ENCODE data around the gene VARS1. TPM values are rescaled to one million over a fixed set of nuclear protein-coding genes. Genes with fewer than 3 reads are reported as not detected.
A peak's percentile ranks its signal among the peaks of the same experiment; 100 is the strongest.

Gene VARS1
- total RNA-seq, 1 experiment from 2014 or later, result 38.0 TPM

DNA sequence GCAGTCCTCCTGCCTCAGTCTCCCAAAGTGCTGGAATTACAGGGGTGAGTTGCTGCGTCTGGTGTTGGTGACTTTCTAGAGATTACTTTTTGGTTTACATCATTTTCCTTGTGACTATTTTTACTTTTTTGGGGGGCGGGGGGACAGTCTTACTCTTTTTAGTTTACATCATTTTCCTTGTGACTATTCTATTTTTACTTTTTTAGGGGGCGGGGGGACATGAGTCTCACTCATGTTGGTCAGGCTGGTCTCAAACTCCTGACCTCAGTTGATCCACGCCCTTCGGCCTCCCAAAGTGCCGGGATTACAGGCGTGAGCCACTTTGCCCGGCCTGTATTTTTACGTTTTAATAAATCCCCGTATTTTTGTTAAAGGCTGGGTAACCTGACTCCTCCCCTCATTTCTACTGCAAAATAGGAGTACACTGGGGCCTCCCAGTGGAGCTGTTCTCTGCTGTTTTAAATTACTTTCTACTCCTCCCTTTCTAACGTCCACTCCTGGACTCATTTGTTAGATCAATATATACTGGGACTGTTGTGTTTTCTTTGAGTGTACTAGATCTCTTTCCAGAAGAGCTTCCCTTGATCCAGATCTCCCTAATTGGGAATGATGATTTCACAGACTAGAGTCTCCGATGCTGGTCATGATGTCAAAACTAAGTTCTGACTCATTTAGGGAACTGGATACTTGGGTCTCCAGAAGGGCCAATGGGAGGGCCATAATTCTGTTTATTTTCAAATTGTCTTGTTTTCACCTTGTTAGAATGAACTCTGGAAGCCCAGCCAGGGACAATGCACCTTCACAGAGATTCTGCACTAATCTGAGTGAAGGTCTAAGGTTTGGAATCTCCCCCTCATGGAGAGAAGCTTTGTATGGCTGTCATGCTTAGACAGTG, 41.2 kb upstream of the VARS1 start:
- Histone ChIP-seq H2AFZ (ENCODE audit: low read length) (no peak overlapping the region), H3K27me3 (ENCODE audit: low read length) (no peaks in the 10 kb centered on the region), H3K9ac (ENCODE audit: low read length) (peak overlapping the region; percentile 100), H3K9me2 (replicated peaks; ENCODE audit: insufficient read depth, low read length) (no peaks in the 10 kb centered on the region), H3K4me3 (ENCODE audit: low read length) (peak overlapping the region; percentile 99), H3K4me2 (ENCODE audit: low read depth, low read length, poor library complexity, severe bottlenecking) (peak overlapping the region; percentile 91), H3K27ac (ENCODE audit: low read length) (peak overlapping the region; percentile 94), H4K20me1 (ENCODE audit: insufficient read depth, low read depth, low read length) (peaks cover 26% of the 10 kb centered on the region; the same call in 1 of the 2 replicates), H3K9me3 (ENCODE audit: low read length) (no peaks in the 10 kb centered on the region), H3K79me2 (ENCODE audit: low read length) (peaks cover 43% of the 10 kb centered on the region), H3K36me3 (ENCODE audit: insufficient read depth, low read length) (peaks cover 49% of the 10 kb centered on the region), H3K4me1 (ENCODE audit: low read length) (peaks cover 44% of the 10 kb centered on the region)
- DNase-seq, result peak; percentile 62

DNA sequence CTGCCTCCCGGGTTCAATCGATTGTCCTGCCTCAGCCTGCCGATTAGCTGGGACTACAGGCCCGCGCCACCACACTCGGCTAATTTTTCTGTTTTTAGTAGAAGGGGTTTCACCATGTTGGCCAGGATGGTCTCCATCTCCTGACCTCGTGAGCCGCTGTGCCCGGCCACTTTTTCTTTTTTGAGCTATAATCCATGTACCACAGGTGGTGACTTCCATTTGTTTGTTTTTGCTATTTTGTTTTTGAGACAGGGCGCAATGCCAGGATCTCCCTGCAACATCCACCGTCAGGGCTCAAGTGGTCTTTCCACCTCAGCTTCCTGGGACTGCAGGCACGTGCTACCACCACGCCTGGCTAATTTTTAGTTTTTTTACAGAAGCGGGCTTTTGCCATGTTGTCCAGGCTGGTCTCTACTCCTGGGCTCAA, 40.5 kb upstream of the VARS1 start:
- Histone ChIP-seq H3K9ac (ENCODE audit: low read length) (peak overlapping the region; percentile 100), H3K27me3 (ENCODE audit: low read length) (no peaks in the 10 kb centered on the region), H3K9me2 (replicated peaks; ENCODE audit: insufficient read depth, low read length) (no peaks in the 10 kb centered on the region), H3K4me2 (ENCODE audit: low read depth, low read length, poor library complexity, severe bottlenecking) (peak overlapping the region; percentile 91), H3K27ac (ENCODE audit: low read length) (peak overlapping the region; percentile 94), H3K36me3 (ENCODE audit: insufficient read depth, low read length) (peaks cover 49% of the 10 kb centered on the region), H4K20me1 (ENCODE audit: insufficient read depth, low read depth, low read length) (peaks cover 26% of the 10 kb centered on the region; the same call in 1 of the 2 replicates), H3K4me3 (ENCODE audit: low read length) (peak overlapping the region; percentile 99), H2AFZ (ENCODE audit: low read length) (no peak overlapping the region), H3K79me2 (ENCODE audit: low read length) (peaks cover 50% of the 10 kb centered on the region), H3K9me3 (ENCODE audit: low read length) (no peaks in the 10 kb centered on the region), H3K4me1 (ENCODE audit: low read length) (peaks cover 51% of the 10 kb centered on the region)
- DNase-seq, result peak; percentile 58

- peak overlapping the region; percentile 99 for H3K4me3 ChIP-seq (ENCODE audit: low read length)
- H3K79me2 ChIP-seq (ENCODE audit: low read length), result peaks cover 64% of the 10 kb centered on the region
- H4K20me1 ChIP-seq (ENCODE audit: insufficient read depth, low read depth, low read length), result peaks cover 26% of the 10 kb centered on the region; the same call in 1 of the 2 replicates
- no peaks in the 10 kb centered on the region for H3K9me3 ChIP-seq (ENCODE audit: low read length)
- H3K9me2 ChIP-seq (replicated peaks; ENCODE audit: insufficient read depth, low read length), result no peaks in the 10 kb centered on the region
- peak overlapping the region; percentile 94 for H3K27ac ChIP-seq (ENCODE audit: low read length)
- H3K9ac ChIP-seq (ENCODE audit: low read length), result peak overlapping the region; percentile 100
- peak; percentile 93 for DNase-seq
- H2AFZ ChIP-seq (ENCODE audit: low read length), result peak overlapping the region; percentile 17; the same call in 1 of the 2 replicates
- peak overlapping the region; percentile 91 for H3K4me2 ChIP-seq (ENCODE audit: low read depth, low read length, poor library complexity, severe bottlenecking)
- peaks cover 55% of the 10 kb centered on the region for H3K4me1 ChIP-seq (ENCODE audit: low read length)
- H3K27me3 ChIP-seq (ENCODE audit: low read length), result no peaks in the 10 kb centered on the region
- peaks cover 44% of the 10 kb centered on the region for H3K36me3 ChIP-seq (ENCODE audit: insufficient read depth, low read length)
Measured at GRCh38 chr6:31834367-31835250, 39.1 kb upstream of the VARS1 start.

GRCh38 chr6:31831350-31832215, 36.0 kb upstream of the VARS1 start:
- DNase-seq, result no peak
- H3K27ac ChIP-seq (ENCODE audit: low read length), result peak overlapping the region; percentile 66
- H3K27me3 ChIP-seq (ENCODE audit: low read length), result no peaks in the 10 kb centered on the region
- H3K36me3 ChIP-seq (ENCODE audit: insufficient read depth, low read length), result peaks cover 13% of the 10 kb centered on the region
- peak overlapping the region; percentile 94 for H3K4me2 ChIP-seq (ENCODE audit: low read depth, low read length, poor library complexity, severe bottlenecking)
- no peaks in the 10 kb centered on the region for H3K9me2 ChIP-seq (replicated peaks; ENCODE audit: insufficient read depth, low read length)
- peak overlapping the region; percentile 84 for H3K9ac ChIP-seq (ENCODE audit: low read length)
- peak overlapping the region; percentile 65 for H3K4me3 ChIP-seq (ENCODE audit: low read length)
- H4K20me1 ChIP-seq (ENCODE audit: insufficient read depth, low read depth, low read length), result peaks cover 5% of the 10 kb centered on the region; the same call in 1 of the 2 replicates
- peaks cover 53% of the 10 kb centered on the region for H3K79me2 ChIP-seq (ENCODE audit: low read length)
- H2AFZ ChIP-seq (ENCODE audit: low read length), result no peak overlapping the region
- H3K4me1 ChIP-seq (ENCODE audit: low read length), result peaks cover 40% of the 10 kb centered on the region
- H3K9me3 ChIP-seq (ENCODE audit: low read length), result no peaks in the 10 kb centered on the region

- H3K4me2 ChIP-seq (ENCODE audit: low read depth, low read length, poor library complexity, severe bottlenecking), result peak overlapping the region; percentile 94
- H2AFZ ChIP-seq (ENCODE audit: low read length), result no peak overlapping the region
- peaks cover 7% of the 10 kb centered on the region for H3K36me3 ChIP-seq (ENCODE audit: insufficient read depth, low read length)
- H3K4me3 ChIP-seq (ENCODE audit: low read length), result peak overlapping the region; percentile 65
- H3K4me1 ChIP-seq (ENCODE audit: low read length), result peaks cover 39% of the 10 kb centered on the region
- peak; percentile 44 for DNase-seq
- H4K20me1 ChIP-seq (ENCODE audit: insufficient read depth, low read depth, low read length), result no peaks in the 10 kb centered on the region; the same call in 1 of the 2 replicates
- no peaks in the 10 kb centered on the region for H3K9me3 ChIP-seq (ENCODE audit: low read length)
- peak overlapping the region; percentile 84 for H3K9ac ChIP-seq (ENCODE audit: low read length)
- peak overlapping the region; percentile 66 for H3K27ac ChIP-seq (ENCODE audit: low read length)
- peaks cover 46% of the 10 kb centered on the region for H3K79me2 ChIP-seq (ENCODE audit: low read length)
- H3K9me2 ChIP-seq (replicated peaks; ENCODE audit: insufficient read depth, low read length), result no peaks in the 10 kb centered on the region
- H3K27me3 ChIP-seq (ENCODE audit: low read length), result no peaks in the 10 kb centered on the region
Measured at GRCh38 chr6:31830886-31831335, 35.4 kb upstream of the VARS1 start.

DNA sequence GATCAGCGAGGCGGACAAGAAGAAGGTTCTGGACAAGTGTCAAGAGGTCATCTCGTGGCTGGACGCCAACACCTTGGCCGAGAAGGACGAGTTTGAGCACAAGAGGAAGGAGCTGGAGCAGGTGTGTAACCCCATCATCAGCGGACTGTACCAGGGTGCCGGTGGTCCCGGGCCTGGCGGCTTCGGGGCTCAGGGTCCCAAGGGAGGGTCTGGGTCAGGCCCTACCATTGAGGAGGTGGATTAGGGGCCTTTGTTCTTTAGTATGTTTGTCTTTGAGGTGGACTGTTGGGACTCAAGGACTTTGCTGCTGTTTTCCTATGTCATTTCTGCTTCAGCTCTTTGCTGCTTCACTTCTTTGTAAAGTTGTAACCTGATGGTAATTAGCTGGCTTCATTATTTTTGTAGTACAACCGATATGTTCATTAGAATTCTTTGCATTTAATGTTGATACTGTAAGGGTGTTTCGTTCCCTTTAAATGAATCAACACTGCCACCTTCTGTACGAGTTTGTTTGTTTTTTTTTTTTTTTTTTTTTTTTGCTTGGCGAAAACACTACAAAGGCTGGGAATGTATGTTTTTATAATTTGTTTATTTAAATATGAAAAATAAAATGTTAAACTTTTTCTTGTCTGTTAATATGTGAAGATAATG, 34.2 kb upstream of the VARS1 start:
- Histone ChIP-seq H4K20me1 (ENCODE audit: insufficient read depth, low read depth, low read length) (no peaks in the 10 kb centered on the region), H3K9me2 (replicated peaks; ENCODE audit: insufficient read depth, low read length) (no peaks in the 10 kb centered on the region), H3K4me1 (ENCODE audit: low read length) (peaks cover 41% of the 10 kb centered on the region), H2AFZ (ENCODE audit: low read length) (no peak overlapping the region), H3K27me3 (ENCODE audit: low read length) (no peaks in the 10 kb centered on the region), H3K4me2 (ENCODE audit: low read depth, low read length, poor library complexity, severe bottlenecking) (peak overlapping the region; percentile 94), H3K4me3 (ENCODE audit: low read length) (peak overlapping the region; percentile 65), H3K27ac (ENCODE audit: low read length) (peak overlapping the region; percentile 66), H3K9ac (ENCODE audit: low read length) (peak overlapping the region; percentile 84), H3K79me2 (ENCODE audit: low read length) (peaks cover 37% of the 10 kb centered on the region), H3K36me3 (ENCODE audit: insufficient read depth, low read length) (no peaks in the 10 kb centered on the region), H3K9me3 (ENCODE audit: low read length) (no peaks in the 10 kb centered on the region)
- peak; percentile 79 for DNase-seq

Measured in Karpas-422 (cell line).